SKM-1 (cell line): Measurements from ENCODE around the gene ZNF506.
A peak's percentile ranks its signal among the peaks of the same experiment; 100 is the strongest.
"Not testable (repeated sequence)": the region's sequence is repeated elsewhere in the genome, so short reads cannot be mapped to it uniquely, and the experiment has no call there.

Experiments used
- DNase-seq: peaks from one replicate; lab custom pipeline; 2025; ENCODE audit not compliant: unreplicated experiment; lab: John Stamatoyannopoulos, UW

ZNF506 gene

GRCh38 chr19:19781791-19782190 is 39.8 kb downstream of the ZNF506 start:
- not testable (repeated sequence) for DNase-seq

- no peak for DNase-seq
Measured at GRCh38 chr19:19778666-19779065, 42.9 kb downstream of the ZNF506 start.

DNA sequence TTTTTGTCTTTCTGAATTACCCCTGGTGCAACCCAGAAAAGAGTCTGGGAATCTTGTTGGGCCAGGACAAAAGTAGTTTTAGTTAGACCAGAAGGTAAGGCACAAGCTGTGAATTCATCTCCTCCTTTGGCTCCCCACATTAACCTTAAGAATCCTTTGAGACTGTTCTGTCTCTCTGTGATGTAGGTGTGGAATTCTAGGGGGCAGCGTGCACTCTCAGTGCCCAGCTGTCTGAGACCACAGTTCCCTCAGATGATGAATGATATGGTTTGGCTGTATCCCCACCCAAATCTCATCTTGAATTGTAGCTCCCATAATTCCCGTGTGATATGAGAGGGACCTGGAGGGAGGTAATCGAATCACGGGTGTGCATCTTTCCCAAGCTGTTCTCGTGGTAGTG is 43.9 kb downstream of the ZNF506 start:
- no peak for DNase-seq

- DNase-seq, result peak; percentile 97
Measured at GRCh38 chr19:19776206-19777008, 45.1 kb downstream of the ZNF506 start.

DNA sequence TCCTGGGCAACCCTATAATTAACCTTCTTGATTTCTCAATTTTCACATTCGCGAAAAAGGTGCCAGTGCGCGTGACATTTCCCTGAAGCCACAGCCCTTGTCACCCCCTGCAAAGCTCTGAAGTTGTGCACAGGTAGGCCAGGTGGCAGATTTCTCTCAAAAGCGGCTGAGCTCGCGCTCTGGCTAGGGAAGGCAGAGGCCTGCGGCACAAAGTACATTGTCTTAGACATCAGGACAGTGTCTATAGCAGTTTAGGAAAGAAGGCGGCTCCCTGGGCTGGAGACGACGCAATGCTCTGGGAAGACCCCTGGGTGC is 45.7 kb downstream of the ZNF506 start:
- no peak for DNase-seq

DNA sequence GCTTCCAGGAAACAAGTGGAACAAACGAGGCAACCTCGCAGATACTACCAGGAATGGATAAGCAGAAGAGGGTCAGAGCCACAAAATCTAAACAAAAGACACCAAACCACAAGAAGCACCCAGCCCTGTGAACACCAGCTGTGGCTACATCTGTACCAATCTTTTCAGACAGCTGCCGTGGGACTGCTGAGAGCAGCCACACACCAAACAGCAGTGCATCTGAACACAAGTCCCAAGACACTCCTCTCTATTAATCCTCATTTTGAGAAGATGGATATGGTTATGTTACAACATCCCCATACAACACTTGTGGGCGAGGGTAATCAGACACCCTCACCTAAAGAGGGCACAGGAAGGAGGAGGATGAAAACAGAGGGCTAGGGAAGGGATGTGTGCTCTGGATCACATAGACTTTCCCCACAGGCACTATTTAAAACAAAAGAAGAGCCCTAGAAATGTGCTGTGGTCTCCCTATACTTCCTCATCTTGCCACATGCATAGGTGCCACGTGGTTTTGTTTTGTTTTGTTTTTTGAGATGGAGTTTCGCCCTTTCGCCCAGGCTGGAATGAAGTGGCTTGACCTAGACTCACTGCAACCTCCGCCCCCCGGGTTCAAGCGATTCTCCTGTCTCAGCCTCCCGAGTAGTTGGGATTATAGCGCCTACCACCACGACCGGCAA is 47.1 kb downstream of the ZNF506 start:
- no peak for DNase-seq

DNA sequence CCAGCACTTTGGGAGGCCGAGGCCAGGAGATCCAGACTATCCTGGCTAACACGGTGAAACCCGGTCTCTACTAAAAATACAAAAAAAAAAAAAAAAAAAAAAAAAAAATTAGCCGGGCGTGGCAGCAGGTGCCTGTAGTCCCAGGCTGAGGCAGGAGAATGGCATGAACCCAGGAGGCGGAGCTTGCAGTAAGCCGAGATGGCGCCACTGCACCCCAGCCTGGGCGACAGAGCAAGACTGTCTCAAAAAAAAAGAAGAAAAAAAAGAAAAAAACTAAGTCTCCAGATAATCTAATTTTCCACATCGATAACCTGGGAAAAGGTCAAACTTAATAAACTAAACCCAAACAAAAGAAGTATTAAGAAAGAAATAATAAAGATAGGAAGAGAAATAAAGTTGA is 49.6 kb downstream of the ZNF506 start:
- DNase-seq, result not testable (repeated sequence)

DNA sequence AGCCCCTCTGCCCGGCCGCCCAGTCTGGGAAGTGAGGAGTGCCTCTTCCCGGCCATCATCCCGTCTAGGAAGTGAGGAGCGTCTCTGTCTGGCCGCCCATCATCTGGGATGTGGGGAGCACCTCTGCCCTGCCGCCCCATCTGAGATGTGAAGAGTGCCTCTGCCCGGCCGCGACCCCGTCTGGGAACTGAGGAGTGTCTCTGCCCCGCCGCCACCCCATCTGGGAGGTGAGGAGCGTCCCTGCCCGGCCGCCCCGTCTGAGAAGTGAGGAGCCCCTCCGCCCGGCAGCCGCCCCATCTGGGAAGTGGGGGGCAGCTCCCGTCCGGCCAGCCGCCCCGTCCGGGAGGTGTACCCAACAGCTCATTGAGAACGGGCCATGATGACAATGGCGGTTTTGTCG is 51.6 kb downstream of the ZNF506 start:
- DNase-seq, result not testable (repeated sequence)

DNA sequence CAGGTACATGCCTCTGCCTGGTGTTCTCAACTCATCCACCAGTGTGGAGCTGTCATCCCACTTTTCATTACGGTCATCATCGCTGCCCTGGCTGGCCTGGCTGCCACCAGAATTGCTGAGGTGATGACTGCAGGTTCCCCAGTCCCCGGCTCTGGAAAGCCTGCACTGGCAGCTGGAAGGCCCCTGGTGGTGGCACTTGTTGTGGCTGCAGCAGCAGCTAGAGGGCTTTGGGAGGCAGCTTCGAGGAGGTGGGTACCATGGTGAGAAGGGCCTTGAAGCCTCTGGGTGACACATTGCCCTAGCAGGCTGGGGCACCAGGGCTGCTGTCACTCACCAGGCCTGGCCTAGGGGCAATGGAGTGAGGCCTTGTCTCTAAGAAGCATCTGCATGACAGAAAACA is 63.4 kb downstream of the ZNF506 start:
- DNase-seq, result no peak

- DNase-seq, result no peak
Measured at GRCh38 chr19:19752760-19753403, 68.7 kb downstream of the ZNF506 start.

DNA sequence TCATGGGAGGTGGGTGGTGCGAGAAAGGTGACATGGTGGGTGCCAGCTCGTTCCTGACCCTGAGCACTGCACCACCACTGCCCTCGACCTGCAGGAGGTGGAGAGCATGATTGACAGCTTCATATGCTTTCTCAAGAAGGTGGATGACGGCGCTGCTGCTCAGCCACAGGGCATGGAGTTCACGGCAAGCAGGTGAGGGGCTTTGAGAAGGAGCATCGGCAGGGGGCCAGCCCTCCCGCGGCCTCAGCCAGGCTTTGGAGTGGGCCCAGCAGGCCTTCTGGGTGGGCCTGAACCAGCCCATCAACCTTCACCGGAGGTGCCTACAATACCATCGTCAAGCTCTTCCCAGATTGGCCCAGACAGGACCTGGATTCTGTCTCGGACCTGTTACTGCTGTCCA is 69.7 kb downstream of the ZNF506 start:
- DNase-seq, result no peak

- DNase-seq, result no peak
Measured at GRCh38 chr19:19750842-19751790, 70.4 kb downstream of the ZNF506 start.

DNA sequence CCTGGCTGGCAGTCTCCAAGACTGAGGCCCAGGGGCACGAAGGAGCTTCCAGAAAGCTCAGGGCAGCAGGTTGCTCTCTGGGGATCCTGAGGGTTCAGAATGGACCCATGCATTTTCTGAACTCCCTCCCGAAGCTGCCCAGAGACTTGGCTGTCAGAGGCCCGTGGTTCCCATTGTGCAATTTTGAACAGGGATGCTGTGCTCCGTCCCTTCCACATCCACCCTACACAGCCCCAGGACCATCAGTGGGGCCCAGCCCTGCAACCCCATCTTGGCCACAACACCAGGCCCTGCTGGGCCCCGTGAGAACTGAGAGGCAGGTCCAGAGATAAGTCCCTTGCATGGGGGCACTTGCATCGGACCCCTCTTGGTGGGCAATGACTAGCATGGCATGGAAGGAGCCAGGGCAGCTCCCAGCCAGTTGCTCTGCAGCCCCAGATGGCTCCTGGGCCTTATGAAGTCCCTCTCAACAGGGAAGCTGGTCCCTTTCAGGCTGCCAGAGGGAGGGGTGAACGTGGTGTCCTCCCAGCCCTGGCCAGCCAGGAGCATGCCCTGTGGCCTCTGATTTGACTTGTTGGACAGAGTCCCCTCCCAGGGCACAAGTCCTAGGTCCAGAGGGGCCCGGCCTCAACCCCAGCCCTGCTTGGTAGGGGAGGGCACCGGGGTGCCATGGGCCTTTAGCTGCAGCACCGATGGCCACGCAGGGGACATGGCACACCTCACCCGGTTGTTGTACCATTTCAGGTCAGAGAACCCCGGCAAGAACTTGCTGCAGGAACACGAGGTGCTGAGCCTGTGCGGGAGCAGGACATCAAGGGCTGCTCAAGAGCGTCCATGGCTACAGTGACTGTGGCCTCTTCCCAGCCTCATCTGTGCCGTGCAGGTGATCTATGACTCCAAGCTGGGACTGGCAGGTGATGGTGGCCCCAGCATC is 71.4 kb downstream of the ZNF506 start:
- DNase-seq, result no peak

GRCh38 chr19:19749117-19749907 is 72.2 kb downstream of the ZNF506 start:
- no peak for DNase-seq

- DNase-seq, result no peak
Measured at GRCh38 chr19:19748249-19748938, 73.2 kb downstream of the ZNF506 start.

GRCh38 chr19:19747357-19748220 is 74.0 kb downstream of the ZNF506 start:
- DNase-seq, result no peak

GRCh38 chr19:19746286-19747213 is 75.0 kb downstream of the ZNF506 start:
- no peak for DNase-seq
